C4-2B (cell line): Measurements from ENCODE around the gene NXPH1.

Source experiments
- H3K27ac ChIP-seq: fragments of 450-650 bp; 2 replicates; pipeline ENCODE4 v1.5.1; 2017
- ZFX ChIP-seq: fragments of 450-650 bp; IDR thresholded peaks from 2 replicates; pipeline ENCODE4 v1.6.1; 2017
- TF ChIP-seq, protein P1 (sequence below): fragments of 450-650 bp; conservative IDR thresholded peaks from 2 replicates; pipeline ENCODE4 v1.5.1; 2017; ENCODE audit warnings: mild to moderate bottlenecking

The NXPH1 gene

DNA sequence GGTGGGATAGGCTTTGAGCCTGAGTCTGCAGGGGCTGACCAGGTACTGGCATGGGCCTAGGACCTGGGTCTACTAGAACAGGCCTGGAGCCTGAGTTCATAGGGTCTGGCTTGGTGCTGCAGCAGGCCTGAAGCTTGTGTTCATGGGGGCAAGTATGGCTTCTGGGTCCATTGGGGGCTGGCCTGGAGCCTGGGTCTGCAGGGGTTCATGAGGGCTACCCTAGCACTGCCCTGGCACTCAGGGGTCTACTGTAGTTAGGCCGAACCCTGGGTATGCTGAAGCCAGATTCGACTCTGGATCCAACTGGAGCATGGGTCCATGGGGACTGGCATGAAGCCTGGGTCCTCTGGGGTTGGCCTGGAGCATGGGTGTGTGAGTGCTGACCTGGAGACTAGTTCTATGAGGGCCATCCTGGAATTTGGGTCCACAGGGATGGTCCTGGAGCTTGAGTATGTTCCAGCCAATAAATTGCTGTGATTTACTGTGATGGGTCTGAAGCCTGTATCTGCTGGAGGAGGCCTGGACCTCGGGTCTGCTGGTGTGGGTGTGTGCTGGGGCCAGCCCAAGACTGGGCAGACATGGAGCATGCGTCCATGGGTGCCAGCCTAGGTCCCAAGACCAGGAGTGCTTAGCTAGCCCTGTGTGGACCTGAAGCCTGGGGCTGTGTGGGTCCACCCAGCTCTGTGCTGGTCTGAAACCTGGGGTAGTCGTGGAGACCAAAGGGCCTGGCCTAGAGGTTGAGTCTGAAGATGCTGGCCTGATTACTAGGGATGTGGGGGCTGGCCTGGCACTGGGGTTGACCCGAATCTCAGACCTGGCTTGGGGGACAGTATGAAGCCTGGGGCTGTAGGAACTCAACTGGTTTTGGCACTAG is 235.5 kb downstream of the NXPH1 start:
- TF ChIP-seq ZFX, result no peak
- TF ChIP-seq, protein P1, sequence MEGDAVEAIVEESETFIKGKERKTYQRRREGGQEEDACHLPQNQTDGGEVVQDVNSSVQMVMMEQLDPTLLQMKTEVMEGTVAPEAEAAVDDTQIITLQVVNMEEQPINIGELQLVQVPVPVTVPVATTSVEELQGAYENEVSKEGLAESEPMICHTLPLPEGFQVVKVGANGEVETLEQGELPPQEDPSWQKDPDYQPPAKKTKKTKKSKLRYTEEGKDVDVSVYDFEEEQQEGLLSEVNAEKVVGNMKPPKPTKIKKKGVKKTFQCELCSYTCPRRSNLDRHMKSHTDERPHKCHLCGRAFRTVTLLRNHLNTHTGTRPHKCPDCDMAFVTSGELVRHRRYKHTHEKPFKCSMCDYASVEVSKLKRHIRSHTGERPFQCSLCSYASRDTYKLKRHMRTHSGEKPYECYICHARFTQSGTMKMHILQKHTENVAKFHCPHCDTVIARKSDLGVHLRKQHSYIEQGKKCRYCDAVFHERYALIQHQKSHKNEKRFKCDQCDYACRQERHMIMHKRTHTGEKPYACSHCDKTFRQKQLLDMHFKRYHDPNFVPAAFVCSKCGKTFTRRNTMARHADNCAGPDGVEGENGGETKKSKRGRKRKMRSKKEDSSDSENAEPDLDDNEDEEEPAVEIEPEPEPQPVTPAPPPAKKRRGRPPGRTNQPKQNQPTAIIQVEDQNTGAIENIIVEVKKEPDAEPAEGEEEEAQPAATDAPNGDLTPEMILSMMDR, result no peak

DNA sequence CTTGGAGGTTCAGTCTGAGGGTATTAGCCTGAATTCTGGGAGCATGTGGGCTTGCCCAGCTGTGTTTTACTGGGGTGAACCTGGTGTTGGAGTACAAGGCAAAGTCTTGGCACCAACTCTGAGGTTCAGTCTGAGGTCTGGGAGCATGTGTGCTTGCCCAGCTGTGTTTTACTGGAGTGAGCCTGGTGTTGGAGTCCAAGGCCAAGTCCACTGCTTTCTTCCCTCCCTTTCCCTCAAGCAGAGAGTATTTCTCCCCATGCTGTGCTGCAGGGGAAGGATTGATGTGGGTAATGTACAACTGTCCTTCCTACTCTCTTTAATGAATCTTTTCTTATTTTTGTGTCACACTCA is 236.1 kb downstream of the NXPH1 start:
- TF ChIP-seq, protein P1, result no peak
- TF ChIP-seq ZFX, result no peak
- H3K27ac ChIP-seq, result no peak overlapping the region

More for the DNA sequence above, 235.5 kb downstream of the NXPH1 start:
- no peak overlapping the region for H3K27ac ChIP-seq

DNA sequence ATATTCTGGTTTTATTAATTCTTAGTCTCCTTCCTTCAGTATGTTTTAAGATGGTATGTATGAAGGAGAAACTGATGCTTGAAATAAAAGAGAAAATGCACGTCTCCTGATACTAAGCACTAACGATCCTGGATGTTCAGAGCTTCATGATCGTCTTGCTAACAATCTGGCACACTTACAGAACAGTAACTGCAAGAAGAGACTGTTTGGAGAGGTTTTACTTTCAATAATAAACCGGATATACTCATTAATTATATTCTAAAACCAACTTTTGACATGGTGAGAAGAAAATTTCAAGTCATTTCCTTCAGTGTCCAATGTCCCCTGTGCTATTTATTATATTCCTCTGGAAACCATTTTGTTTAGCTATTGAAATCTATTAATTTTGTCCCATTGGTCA is 251.0 kb downstream of the NXPH1 start:
- TF ChIP-seq, protein P1, result no peak
- no peak for TF ChIP-seq ZFX
- H3K27ac ChIP-seq, result no peak overlapping the region

DNA sequence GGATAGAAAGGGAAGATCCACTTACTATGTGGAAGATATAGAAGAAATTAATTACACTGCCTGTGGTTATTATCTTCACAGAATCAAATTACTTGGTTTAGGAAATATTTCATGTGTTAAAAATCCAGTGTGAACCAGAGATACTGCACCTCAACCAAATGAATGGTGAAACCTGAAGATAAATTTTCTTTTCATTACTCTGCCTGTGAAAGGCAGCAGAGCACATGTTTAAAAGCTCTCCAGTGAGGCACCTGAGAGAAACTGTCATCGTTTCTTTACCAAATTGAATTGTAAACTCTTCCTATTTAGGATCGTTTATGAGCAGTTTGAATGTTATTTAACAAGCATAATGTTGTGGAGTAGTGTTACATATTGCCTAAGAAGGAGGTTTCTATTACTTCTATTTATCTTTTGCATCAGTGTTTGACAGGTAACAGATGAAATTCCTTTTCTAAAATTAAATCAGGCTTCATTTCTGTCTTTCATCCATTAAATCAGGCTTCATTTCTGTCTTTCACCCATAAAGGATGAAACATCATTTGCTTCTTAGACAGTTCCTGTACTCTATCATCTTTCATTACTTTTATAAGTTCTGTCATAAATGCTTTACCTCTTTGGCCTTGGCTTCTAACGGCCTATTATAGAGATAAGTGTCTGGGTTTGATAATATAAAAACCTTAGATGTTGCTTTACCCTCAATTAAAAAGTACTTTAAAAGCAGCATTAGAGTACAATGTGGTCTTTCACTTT is 266.6 kb downstream of the NXPH1 start:
- no peak for TF ChIP-seq ZFX
- TF ChIP-seq, protein P1, result no peak
- H3K27ac ChIP-seq, result no peak overlapping the region

DNA sequence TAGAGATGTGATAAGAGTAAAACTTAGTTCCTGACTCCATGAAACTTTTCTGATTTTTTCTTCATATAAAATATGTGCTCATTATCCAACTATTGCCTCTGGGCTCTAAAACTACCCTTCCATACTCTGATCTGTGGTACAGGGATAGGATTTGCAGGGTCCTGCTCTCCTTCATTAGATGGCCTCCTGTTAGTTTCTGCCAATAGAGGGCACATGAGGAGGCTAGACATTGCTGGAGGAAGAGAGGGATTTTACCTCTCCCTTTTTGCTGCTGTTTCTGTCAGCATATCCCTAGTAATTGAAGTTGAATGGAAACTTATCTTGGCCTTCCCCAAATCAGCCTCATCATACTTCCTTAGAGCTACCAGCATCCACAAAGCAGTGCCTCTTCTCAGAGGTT is 269.4 kb downstream of the NXPH1 start:
- H3K27ac ChIP-seq, result no peak overlapping the region
- TF ChIP-seq ZFX, result no peak
- TF ChIP-seq, protein P1, result peak; percentile 16

DNA sequence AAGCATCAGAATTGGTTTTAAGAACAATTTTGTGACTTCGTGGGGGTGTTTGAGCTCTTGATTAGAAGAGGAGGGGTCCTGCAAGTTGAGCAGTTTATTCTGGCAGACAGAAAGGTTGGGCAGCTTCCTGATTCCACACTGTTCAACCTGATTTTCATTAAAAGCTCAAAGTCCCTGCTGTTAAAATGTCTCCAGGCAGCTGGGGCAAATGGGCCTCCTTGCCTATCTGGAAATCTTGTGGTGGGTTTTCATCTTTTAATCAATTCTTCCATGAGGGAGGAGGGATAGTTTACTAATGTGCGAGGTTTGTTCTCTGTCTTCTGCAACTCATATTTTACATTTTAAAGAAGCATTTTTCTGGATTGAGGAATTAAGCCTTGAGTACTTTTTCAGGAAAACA is 276.7 kb downstream of the NXPH1 start:
- TF ChIP-seq, protein P1, result no peak
- no peak for TF ChIP-seq ZFX
- H3K27ac ChIP-seq, result no peak overlapping the region

DNA sequence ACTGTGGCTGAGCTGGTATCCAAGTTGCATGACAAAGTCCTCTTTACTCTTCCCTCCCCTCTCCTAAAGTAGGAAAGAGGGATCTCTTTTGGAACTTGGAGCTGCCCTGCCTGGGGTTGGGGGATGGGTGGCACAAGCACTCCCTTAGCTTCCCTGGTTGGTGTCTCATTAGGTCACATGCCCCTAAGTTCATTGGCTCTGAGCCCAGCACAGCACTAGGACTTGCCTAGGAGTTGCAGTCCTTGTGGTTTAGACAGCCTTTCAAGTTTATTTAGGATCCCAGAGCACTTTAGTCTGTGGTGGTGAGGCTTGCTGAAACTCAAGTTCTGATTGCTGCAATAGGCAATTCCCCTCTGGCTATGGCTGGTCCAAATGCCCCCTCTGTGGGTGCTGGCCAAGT is 281.4 kb downstream of the NXPH1 start:
- TF ChIP-seq, protein P1, result no peak
- no peak for TF ChIP-seq ZFX
- H3K27ac ChIP-seq, result no peak overlapping the region
